ENCODE measurements around the gene NOL9. TPM values are rescaled to one million over a fixed set of nuclear protein-coding genes. Genes with fewer than 3 reads are reported as not detected.

The NOL9 gene
- total and polyA plus RNA-seq, 2 of the 13 experiments (the other 11 are each of a cell fraction or from before 2014, with no cell fraction given), result 18.0 to 24.7 TPM

DNA sequence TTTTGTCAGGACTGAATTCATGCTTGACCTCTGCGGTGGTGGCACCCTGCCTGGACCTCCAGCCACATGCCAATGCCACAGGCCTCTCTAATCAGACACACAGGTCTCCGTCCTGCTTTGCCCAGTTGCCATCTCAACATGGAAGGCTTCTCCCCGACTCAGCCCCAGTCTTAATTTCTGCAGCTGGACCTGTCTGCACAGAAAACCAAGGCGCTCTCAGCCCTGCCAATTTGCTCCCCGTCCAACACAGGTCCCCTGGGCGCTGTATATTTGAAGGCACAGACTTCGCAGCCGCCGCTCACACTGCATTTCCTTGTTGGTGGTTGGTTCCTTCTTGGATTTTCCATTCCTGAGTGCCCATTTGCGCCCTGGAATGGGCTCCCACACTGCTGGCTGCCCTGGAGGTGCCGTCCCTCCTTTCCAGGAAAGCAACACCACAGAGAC lies 34.8 kb downstream of the NOL9 start:
- intact Hi-C loops (cut with micrococcal nuclease; ENCODE audit: unreplicated experiment), result no loop called here
- H3K4me1 ChIP-seq (ENCODE audit: insufficient read depth, low read length), result no peaks in the 10 kb centered on the region
- BruUV-seq (replicated peaks), result no TSS peak
- in situ Hi-C loops (cut with HindIII; ENCODE audit: extremely low pct_ligation_motif_present, low pct_unique_long_range_greater_than_20kb), result no loop called here
- no peaks in the 10 kb centered on the region for H3K27me3 ChIP-seq (ENCODE audit: control insufficient read depth in 1 of 2, insufficient read depth in 2 of 2, low read length in 2 of 2)
- no peak overlapping the region for H2AFZ ChIP-seq (ENCODE audit: low read length)
- no peak overlapping the region for H3K27ac ChIP-seq (ENCODE audit: extremely low read length, insufficient read depth, low read length)
- CTCF ChIA-PET (ENCODE audit: low intra/inter-chr PET ratio, low total read pairs), result no interaction called here
- H3K36me3 ChIP-seq (replicated peaks in 1 of 2; ENCODE audit: control insufficient read depth in 1 of 2, insufficient read depth in 2 of 2, low read length in 2 of 2), result no peaks in the 10 kb centered on the region
- POLR2A ChIA-PET, result no interaction called here
- ATAC-seq, result peak; percentile 24
- FAIRE-seq, result no peak
- H4K20me1 ChIP-seq (ENCODE audit: insufficient read depth, low read length), result no peaks in the 10 kb centered on the region
- H3K9ac ChIP-seq (ENCODE audit: insufficient read depth, low read depth, low read length), result no peak overlapping the region
- H3K79me2 ChIP-seq (ENCODE audit: insufficient read depth, low read length), result no peaks in the 10 kb centered on the region
- H3K4me2 ChIP-seq (ENCODE audit: low read depth, low read length), result no peak overlapping the region
- no peaks in the 10 kb centered on the region for H3K9me3 ChIP-seq (ENCODE audit: low read length)
- 71% methylated on average over 11 of the region's 11 CpGs for WGBS (ENCODE audit: low lambda C conversion rate)
- no peak for DNase-seq (ENCODE audit: low spot score)
- H3K4me3 ChIP-seq (replicated peaks in 1 of 3; ENCODE audit: insufficient read depth in 1 of 3, low read depth in 2 of 3, low read length in 3 of 3), result no peak overlapping the region
- TF ChIP-seq, protein P1, sequence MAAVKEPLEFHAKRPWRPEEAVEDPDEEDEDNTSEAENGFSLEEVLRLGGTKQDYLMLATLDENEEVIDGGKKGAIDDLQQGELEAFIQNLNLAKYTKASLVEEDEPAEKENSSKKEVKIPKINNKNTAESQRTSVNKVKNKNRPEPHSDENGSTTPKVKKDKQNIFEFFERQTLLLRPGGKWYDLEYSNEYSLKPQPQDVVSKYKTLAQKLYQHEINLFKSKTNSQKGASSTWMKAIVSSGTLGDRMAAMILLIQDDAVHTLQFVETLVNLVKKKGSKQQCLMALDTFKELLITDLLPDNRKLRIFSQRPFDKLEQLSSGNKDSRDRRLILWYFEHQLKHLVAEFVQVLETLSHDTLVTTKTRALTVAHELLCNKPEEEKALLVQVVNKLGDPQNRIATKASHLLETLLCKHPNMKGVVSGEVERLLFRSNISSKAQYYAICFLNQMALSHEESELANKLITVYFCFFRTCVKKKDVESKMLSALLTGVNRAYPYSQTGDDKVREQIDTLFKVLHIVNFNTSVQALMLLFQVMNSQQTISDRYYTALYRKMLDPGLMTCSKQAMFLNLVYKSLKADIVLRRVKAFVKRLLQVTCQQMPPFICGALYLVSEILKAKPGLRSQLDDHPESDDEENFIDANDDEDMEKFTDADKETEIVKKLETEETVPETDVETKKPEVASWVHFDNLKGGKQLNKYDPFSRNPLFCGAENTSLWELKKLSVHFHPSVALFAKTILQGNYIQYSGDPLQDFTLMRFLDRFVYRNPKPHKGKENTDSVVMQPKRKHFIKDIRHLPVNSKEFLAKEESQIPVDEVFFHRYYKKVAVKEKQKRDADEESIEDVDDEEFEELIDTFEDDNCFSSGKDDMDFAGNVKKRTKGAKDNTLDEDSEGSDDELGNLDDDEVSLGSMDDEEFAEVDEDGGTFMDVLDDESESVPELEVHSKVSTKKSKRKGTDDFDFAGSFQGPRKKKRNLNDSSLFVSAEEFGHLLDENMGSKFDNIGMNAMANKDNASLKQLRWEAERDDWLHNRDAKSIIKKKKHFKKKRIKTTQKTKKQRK (IDR thresholded peaks at IDR 0.05; ENCODE audit: low read length), result no peak
- TF ChIP-seq ZMAT3 (CRISPR knock-in tag; conservative IDR thresholded peaks at IDR 0.05), result no peak
- TF ChIP-seq, protein P2, sequence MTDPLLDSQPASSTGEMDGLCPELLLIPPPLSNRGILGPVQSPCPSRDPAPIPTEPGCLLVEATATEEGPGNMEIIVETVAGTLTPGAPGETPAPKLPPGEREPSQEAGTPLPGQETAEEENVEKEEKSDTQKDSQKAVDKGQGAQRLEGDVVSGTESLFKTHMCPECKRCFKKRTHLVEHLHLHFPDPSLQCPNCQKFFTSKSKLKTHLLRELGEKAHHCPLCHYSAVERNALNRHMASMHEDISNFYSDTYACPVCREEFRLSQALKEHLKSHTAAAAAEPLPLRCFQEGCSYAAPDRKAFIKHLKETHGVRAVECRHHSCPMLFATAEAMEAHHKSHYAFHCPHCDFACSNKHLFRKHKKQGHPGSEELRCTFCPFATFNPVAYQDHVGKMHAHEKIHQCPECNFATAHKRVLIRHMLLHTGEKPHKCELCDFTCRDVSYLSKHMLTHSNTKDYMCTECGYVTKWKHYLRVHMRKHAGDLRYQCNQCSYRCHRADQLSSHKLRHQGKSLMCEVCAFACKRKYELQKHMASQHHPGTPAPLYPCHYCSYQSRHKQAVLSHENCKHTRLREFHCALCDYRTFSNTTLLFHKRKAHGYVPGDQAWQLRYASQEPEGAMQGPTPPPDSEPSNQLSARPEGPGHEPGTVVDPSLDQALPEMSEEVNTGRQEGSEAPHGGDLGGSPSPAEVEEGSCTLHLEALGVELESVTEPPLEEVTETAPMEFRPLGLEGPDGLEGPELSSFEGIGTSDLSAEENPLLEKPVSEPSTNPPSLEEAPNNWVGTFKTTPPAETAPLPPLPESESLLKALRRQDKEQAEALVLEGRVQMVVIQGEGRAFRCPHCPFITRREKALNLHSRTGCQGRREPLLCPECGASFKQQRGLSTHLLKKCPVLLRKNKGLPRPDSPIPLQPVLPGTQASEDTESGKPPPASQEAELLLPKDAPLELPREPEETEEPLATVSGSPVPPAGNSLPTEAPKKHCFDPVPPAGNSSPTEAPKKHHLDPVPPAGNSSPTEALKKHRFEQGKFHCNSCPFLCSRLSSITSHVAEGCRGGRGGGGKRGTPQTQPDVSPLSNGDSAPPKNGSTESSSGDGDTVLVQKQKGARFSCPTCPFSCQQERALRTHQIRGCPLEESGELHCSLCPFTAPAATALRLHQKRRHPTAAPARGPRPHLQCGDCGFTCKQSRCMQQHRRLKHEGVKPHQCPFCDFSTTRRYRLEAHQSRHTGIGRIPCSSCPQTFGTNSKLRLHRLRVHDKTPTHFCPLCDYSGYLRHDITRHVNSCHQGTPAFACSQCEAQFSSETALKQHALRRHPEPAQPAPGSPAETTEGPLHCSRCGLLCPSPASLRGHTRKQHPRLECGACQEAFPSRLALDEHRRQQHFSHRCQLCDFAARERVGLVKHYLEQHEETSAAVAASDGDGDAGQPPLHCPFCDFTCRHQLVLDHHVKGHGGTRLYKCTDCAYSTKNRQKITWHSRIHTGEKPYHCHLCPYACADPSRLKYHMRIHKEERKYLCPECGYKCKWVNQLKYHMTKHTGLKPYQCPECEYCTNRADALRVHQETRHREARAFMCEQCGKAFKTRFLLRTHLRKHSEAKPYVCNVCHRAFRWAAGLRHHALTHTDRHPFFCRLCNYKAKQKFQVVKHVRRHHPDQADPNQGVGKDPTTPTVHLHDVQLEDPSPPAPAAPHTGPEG (CRISPR knock-in tag; IDR thresholded peaks at IDR 0.05), result no peak
- TF ChIP-seq GPN1 (CRISPR knock-in tag; IDR thresholded peaks at IDR 0.05; ENCODE audit: borderline replicate concordance), result no peak
- no peak for TF ChIP-seq ZNF558 (CRISPR knock-in tag; IDR thresholded peaks at IDR 0.05; ENCODE audit: borderline replicate concordance)
- TF ChIP-seq, protein P3, sequence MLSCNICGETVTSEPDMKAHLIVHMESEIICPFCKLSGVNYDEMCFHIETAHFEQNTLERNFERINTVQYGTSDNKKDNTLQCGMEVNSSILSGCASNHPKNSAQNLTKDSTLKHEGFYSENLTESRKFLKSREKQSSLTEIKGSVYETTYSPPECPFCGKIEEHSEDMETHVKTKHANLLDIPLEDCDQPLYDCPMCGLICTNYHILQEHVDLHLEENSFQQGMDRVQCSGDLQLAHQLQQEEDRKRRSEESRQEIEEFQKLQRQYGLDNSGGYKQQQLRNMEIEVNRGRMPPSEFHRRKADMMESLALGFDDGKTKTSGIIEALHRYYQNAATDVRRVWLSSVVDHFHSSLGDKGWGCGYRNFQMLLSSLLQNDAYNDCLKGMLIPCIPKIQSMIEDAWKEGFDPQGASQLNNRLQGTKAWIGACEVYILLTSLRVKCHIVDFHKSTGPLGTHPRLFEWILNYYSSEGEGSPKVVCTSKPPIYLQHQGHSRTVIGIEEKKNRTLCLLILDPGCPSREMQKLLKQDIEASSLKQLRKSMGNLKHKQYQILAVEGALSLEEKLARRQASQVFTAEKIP (CRISPR knock-in tag; IDR thresholded peaks at IDR 0.05; ENCODE audit: borderline replicate concordance), result no peak
- TF ChIP-seq HMG20A (CRISPR knock-in tag; IDR thresholded peaks at IDR 0.05; ENCODE audit: borderline replicate concordance), result no peak
- no peak for TF ChIP-seq SRY (CRISPR knock-in tag; IDR thresholded peaks at IDR 0.05)
- TF ChIP-seq MIER2 (CRISPR knock-in tag; IDR thresholded peaks at IDR 0.05), result no peak
- no peak for TF ChIP-seq NR3C1 (CRISPR knock-in tag; IDR thresholded peaks at IDR 0.05)
- TF ChIP-seq, protein P4, sequence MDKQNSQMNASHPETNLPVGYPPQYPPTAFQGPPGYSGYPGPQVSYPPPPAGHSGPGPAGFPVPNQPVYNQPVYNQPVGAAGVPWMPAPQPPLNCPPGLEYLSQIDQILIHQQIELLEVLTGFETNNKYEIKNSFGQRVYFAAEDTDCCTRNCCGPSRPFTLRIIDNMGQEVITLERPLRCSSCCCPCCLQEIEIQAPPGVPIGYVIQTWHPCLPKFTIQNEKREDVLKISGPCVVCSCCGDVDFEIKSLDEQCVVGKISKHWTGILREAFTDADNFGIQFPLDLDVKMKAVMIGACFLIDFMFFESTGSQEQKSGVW (CRISPR knock-in tag; IDR thresholded peaks at IDR 0.05; ENCODE audit: borderline replicate concordance), result no peak
- TF ChIP-seq ZSCAN25 (CRISPR knock-in tag; IDR thresholded peaks at IDR 0.05), result no peak
